Suppressor macrophage (primary cell): ENCODE results near the gene LHX6.

Experiments
- DNase-seq, 4 experiments: peaks; one replicate each; pipeline ENCODE4 v3.0.0-alpha.2; 2020 to 2022
- total RNA-seq, 17 experiments: gene quantifications; one replicate each; lab custom pipeline; 2026; ENCODE audit warnings: mixed read lengths in 6 of 17, inconsistent platforms in 3 of 17; lab: John Stamatoyannopoulos, UW

The LHX6 gene
- total RNA-seq = 0 to 1.5 (median 0) reads per million in 17 experiments

GRCh38 chr9:122228568-122229484 is at the start of gene LHX6:
Gene LHX6, minus strand, starts transcription at chr9:122228957. Its CDS starts 217 bp downstream, at chr9:122228740.
- DNase-seq = peak in 1 of 4 experiments; percentile 33

GRCh38 chr9:122277285-122277897 is 48.6 kb upstream of the LHX6 start:
- DNase-seq = no peak

GRCh38 chr9:122276096-122276495 is 47.3 kb upstream of the LHX6 start:
- DNase-seq = no peak

- no peak for DNase-seq
Measured at GRCh38 chr9:122274055-122274454, 45.3 kb upstream of the LHX6 start.

- no peak for DNase-seq
Measured at GRCh38 chr9:122268041-122268814, 39.5 kb upstream of the LHX6 start.

- peak; percentile 66 to 79 (median 71) for DNase-seq
Measured at GRCh38 chr9:122265149-122265915, 36.6 kb upstream of the LHX6 start.

- peak; percentile 95 to 97 (median 96) for DNase-seq
Measured at GRCh38 chr9:122264360-122265148, 35.8 kb upstream of the LHX6 start, which contains the start of the genes MRRF and RBM18. Gene MRRF, plus strand, starts transcription at chr9:122264882. Its CDS starts 6,010 bp downstream, at chr9:122270892. Gene RBM18, minus strand, starts transcription at chr9:122264840. Its CDS starts 3,348 bp downstream, at chr9:122261492.

DNA sequence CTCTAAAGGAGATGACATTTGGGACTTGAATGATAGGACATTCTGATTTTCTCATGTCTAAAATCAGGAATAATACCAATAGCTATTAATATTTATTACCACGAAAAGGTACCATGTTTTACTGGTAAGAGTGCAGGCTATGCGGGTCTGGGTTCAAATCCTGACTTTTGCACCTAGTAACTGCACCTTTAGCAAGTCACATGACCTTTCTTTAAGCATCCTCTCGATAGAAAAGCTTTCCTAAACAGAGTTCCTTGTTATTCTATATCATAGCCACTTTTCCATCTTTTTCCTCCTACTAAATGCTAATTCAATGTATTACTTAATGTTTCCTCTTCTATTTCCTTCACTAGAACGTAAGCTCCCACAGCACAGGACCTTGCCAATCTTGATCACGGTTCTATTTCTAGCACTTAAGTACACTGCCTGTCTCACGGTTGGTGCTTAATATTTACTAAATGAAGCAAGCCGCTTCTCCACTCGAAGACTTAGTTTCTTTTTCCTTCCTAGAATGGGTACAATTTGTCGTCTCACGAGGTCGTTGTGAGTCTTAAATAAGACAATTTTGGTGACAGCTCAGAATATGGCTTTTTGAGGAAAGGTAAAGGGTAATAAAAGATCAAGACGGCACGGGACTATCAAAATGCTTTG is 35.1 kb upstream of the LHX6 start:
- peak; percentile 14 to 30 (median 24) for DNase-seq

DNA sequence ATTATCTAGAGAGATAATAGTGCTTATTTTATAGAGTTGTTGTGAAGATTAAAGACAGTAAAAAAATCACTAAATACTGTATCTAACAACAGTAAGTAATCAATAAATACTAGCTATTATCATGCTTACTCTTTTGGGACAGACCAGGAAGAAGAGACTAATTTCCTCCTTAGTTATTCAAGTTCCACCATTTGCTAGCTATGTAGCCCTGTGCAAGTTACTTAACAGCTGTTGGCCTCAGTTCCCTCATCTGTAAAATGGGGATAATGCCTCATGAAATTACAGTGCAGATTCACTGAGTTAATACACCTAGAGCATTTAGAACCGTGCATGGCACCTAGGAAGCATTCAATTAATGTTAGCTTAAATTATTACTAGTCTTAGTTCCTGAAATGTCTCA is 33.3 kb upstream of the LHX6 start:
- no peak for DNase-seq

DNA sequence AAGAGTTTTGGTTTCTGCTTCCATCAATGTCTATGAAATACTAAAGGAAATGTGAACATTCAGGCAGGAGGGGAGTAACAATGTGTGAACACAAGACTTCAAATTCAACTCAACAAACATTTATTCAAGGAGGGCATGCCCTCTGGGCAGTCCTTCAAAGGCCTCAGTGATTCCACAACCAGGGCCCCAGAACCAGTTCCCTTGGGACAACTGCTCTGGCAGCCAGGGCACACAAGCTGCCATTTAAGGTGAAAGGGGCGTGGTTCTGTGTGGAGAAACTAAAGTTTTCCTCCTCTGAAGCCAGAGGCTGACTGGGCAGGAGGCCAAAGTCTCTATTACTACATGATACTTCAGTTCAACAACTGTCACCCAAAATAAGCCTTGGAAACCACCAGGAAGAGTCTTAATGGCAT is 32.7 kb upstream of the LHX6 start:
- no peak for DNase-seq

DNA sequence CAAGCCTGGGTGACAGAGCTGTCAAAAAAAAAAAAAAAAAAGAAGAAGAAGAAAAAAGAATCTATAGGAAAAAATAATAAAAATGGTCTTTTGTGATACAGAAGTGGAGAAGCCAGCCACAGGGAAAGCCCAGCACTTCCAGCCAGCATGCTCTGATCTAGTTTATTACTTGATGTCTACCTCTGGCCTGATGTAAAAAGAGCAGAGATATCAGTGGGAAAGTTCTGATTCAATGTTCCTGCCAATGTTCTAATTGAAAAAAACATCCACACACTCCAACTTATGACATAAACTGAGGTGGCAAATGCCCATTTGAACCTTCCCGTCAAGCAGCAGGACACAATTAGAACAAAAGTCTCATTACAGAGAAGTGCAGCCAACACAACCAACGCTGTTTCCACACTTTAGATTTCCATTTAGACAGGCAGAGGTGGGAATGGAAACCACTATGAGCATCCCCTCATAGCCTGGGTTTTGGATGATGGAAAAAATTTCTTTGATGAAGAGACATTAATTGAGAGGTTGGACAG is 30.2 kb upstream of the LHX6 start:
- no peak for DNase-seq

DNA sequence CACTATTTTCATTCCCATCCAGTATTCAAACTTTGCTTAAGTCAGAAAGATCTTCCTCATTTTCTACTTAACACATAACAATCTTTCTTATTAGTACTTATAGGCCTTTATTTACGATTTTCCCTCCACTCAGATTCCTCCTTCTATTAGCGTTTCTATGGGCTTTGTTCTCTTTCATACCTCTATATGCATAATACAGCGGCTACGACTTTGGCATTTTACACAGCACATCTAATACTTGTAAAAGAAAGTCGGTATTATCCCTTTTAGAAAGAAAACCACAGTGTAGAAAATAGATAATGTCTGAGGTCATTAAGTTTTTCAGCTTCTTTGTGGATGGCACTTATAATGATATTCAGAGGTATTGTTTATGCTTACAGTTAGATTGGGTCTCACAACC is 27.4 kb upstream of the LHX6 start:
- no peak for DNase-seq

GRCh38 chr9:122254761-122255160 is 26.0 kb upstream of the LHX6 start:
- no peak for DNase-seq

DNA sequence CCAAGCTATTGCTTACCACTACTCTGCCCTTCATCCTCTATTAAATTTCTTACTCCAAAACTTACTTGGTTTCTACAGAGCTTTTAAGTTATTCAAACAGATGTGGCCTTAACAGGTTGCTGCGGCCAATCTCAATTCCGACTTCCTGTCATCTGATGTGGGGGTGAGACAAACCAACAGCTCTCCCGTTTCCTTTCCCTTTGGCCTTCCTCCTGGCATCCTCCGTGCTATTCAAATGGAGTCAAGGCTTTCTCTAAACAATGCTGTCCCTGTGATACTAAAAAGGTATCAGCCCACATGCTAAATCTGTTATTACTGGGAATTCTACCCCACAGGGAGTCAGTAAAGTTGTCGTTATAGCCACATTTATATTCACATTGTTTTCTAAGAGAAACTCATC is 24.0 kb upstream of the LHX6 start:
- no peak for DNase-seq

DNA sequence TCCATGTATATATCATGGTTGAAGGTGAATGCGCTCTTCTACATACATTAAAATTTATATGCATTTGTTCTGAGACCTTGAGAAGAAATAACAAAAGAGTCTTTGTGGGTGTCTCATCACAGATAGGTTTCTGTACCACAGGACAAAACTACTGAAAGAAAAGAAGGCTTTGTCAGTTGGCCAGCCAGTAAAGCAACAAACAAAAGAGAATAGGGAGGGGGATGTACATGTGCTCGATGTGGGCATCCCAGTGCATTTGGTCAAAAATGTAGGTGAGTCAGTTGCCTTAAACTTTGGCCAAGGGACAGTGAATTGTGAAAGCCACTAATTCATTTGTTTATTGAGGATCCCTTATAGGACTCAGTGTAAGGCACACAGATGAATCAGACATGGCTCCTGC is 22.6 kb upstream of the LHX6 start:
- no peak for DNase-seq

DNA sequence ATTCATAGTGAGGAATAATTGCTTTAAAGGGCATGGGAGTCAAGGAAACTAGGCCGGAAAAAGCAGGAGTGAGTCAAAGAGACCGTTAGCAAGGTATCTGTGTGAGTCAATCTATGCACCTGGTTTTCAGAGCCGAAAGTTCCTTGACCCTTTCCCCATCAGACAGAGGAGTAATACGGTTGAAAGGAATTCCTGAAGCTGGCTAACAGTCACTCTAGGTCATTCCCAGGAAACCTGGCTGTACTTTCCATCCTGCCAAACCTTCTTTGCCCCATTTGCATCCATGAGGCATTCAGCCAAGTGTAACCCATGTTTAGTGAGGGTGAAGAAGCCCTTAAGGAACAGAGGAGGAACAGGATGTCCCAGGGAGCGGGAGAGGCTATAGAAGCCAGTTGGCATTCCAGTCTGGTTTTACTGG is 19.7 kb upstream of the LHX6 start:
- no peak for DNase-seq

GRCh38 chr9:122246666-122247065 is 17.9 kb upstream of the LHX6 start:
- no peak for DNase-seq

DNA sequence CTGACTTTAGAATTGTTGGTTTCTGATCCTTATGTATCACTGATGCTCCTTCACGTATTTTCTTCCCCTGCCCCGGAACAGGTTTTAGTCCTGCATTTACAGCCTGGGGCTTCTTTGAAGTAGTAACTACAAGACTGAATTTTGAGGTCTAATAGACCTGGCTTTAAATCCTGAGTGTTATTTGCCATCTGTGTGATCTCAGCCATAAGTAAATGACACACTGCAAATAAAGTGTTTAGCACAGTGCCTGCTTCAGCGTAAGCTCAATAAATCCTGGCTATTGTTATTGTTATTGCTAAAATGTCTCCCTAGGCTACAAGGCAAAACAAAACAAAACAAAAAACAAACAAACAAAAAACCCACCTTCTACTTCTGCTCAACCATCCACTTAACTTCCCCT is 15.6 kb upstream of the LHX6 start:
- no peak for DNase-seq

- no peak for DNase-seq
Measured at GRCh38 chr9:122239722-122240121, 11.0 kb upstream of the LHX6 start.

DNA sequence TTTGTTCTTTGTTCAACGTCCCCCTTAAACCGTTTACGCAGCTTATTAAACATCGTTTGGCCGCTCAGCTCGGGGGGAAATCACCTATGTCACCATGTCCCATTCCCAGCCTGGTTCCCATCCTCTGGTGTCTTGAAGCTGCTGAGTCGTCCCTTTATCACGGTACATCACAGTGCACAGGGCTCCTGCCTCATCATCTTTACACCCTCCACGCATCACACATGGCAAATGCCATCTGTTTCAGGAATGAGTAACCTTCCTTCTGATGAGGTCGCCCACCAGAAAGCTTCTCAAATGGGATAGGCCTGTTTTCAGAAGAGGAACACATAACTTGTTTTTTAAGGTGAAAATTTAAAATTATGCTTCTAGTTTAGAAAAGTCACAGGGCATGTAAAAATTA is 7.9 kb upstream of the LHX6 start:
- no peak for DNase-seq
